Liver (tissue), 9 donors: Measurements from ENCODE around the gene ADCYAP1R1. TPM values are rescaled to one million over a fixed set of nuclear protein-coding genes. Genes with fewer than 3 reads are reported as not detected.

Experiments
- DNase-seq: peaks from one replicate; pipeline ENCODE4 v3.0.0-alpha.2; 2017; ENCODE audit warnings: low spot score
- H3K27ac ChIP-seq, 2 donors: one replicate each; pipeline ENCODE4 v1.7.0; 2013; ENCODE audit warnings: inconsistent platforms in 2 of 2, low read length in 2 of 2, control low read depth in 1 of 2, low read depth in 1 of 2, mild to moderate bottlenecking in 1 of 2
- H3K27me3 ChIP-seq, 4 donors: one replicate each; pipeline versions ENCODE4 v1.6.1 to v1.7.0; 2013; ENCODE audit warnings: low read length in 3 of 4, inconsistent platforms in 1 of 4, mild to moderate bottlenecking in 1 of 4, moderate library complexity in 1 of 4; ENCODE audit not compliant: control insufficient read depth in 4 of 4, insufficient read depth in 4 of 4
- H3K36me3 ChIP-seq, 4 donors: one replicate each; pipeline versions ENCODE4 v1.6.1 to v1.7.0; 2013; ENCODE audit warnings: low read length in 3 of 4, mild to moderate bottlenecking in 3 of 4, low read depth in 1 of 4, moderate library complexity in 1 of 4; ENCODE audit not compliant: control insufficient read depth in 4 of 4, insufficient read depth in 3 of 4
- H3K4me1 ChIP-seq, 4 donors: one replicate each; pipeline versions ENCODE4 v1.6.1 to v1.7.0; 2013; ENCODE audit warnings: low read length in 3 of 4, mild to moderate bottlenecking in 3 of 4, moderate library complexity in 1 of 4; ENCODE audit not compliant: control insufficient read depth in 4 of 4, insufficient read depth in 4 of 4
- H3K4me3 ChIP-seq, 3 donors: one replicate each; pipeline versions ENCODE4 v1.6.1 to v1.7.0; 2013; ENCODE audit warnings: low read length in 3 of 3, control low read depth in 1 of 3, low read depth in 1 of 3, mild to moderate bottlenecking in 1 of 3
- H3K9ac ChIP-seq, 2 donors: one replicate each; pipeline ENCODE4 v1.7.0; 2013; ENCODE audit warnings: low read length in 2 of 2, mild to moderate bottlenecking in 2 of 2, moderate library complexity in 2 of 2, control low read depth in 1 of 2, low read depth in 1 of 2
- H3K9me3 ChIP-seq, 4 donors: one replicate each; pipeline versions ENCODE4 v1.6.1 to v1.7.0; 2013; ENCODE audit warnings: low read length in 3 of 4; ENCODE audit not compliant: control insufficient read depth in 4 of 4
- EGR1 ChIP-seq, 2 donors: IDR thresholded peaks; 2 replicates each; pipeline ENCODE4 v1.6.1; 2016 to 2018; ENCODE audit warnings: antibody characterized with exemption in 2 of 2, low read depth in 2 of 2
- FOXA1 ChIP-seq: IDR thresholded peaks from 2 replicates; pipeline ENCODE4 v1.6.1; 2016; ENCODE audit warnings: antibody characterized with exemption
- FOXA2 ChIP-seq: IDR thresholded peaks from 2 replicates; pipeline ENCODE4 v1.6.1; 2016; ENCODE audit warnings: antibody characterized with exemption
- GABPA ChIP-seq, 2 donors: IDR thresholded peaks in 1 of 2; conservative IDR thresholded peaks in 1 of 2; 2 replicates each; pipeline ENCODE4 v1.6.1; 2016; ENCODE audit warnings: antibody characterized with exemption in 2 of 2, mild to moderate bottlenecking in 1 of 2, moderate library complexity in 1 of 2
- HNF4G ChIP-seq: IDR thresholded peaks from 2 replicates; pipeline ENCODE4 v1.6.1; 2016; ENCODE audit warnings: antibody characterized with exemption
- JUND ChIP-seq, 2 donors: IDR thresholded peaks; 2 replicates each; pipeline ENCODE4 v1.6.1; 2016; ENCODE audit warnings: antibody characterized with exemption in 2 of 2
- NR2F2 ChIP-seq: IDR thresholded peaks from 2 replicates; pipeline ENCODE4 v1.6.1; 2016; ENCODE audit warnings: antibody characterized with exemption
- RAD21 ChIP-seq, 2 donors: IDR thresholded peaks; 2 replicates each; pipeline ENCODE4 v1.6.1; 2016; ENCODE audit warnings: antibody characterized with exemption in 2 of 2, mild to moderate bottlenecking in 2 of 2
- RXRA ChIP-seq, 2 donors: IDR thresholded peaks; 2 replicates each; pipeline ENCODE4 v1.6.1; 2017 to 2018; ENCODE audit warnings: antibody characterized with exemption in 2 of 2, mild to moderate bottlenecking in 1 of 2
- SP1 ChIP-seq: IDR thresholded peaks from 2 replicates; pipeline ENCODE4 v1.6.1; 2018; ENCODE audit warnings: antibody characterized with exemption, mild to moderate bottlenecking
- TAF1 ChIP-seq: conservative IDR thresholded peaks from 2 replicates; pipeline ENCODE4 v1.6.1; 2016; ENCODE audit warnings: antibody characterized with exemption, mild to moderate bottlenecking
- YY1 ChIP-seq: IDR thresholded peaks from 2 replicates; pipeline ENCODE4 v1.6.1; 2016; ENCODE audit warnings: antibody characterized with exemption, mild to moderate bottlenecking
- WGBS: extraction: QIAGEN DNeasy Blood & Tissue Kit; methylation state at CpG from one replicate; pipeline ENCODE4 v1.1.7; 2013; 5-methylcytosine and 5-hydroxymethylcytosine counted together
- polyA plus RNA-seq, 2 donors: library from polyadenylated mRNA; stranded (reverse) in 1 of 2; unstranded in 1 of 2; fragments of 200-250 nt in 1 of 2; fragments of >200 nt in 1 of 2; fragmentation: Nextera tagmentation in 1 of 2; extraction: Ambion mirVana in 1 of 2; gene quantifications; one replicate each; pipeline versions ENCODE4 v1.2.1 to v1.2.3, GENCODE V29; 2013 to 2015
- total RNA-seq, 2 donors: library from RNA; depleted of rRNA; stranded (reverse); fragments of >200 nt; gene quantifications; one replicate each; pipeline ENCODE4 v1.2.3, GENCODE V29; 2014
- TF ChIP-seq, protein P1 (sequence below): fragments of 150-350 bp; IDR thresholded peaks from 2 replicates; pipeline ENCODE4 v1.5.1; 2017; ENCODE audit warnings: improper control_type of control experiment, low read depth, low read length; ENCODE audit not compliant: missing input control
- TF ChIP-seq, protein P2 (sequence below): IDR thresholded peaks from 2 replicates; pipeline ENCODE4 v1.6.1; 2016; ENCODE audit warnings: antibody characterized with exemption
- TF ChIP-seq, protein P3 (sequence below): IDR thresholded peaks from 2 replicates; pipeline ENCODE4 v1.6.1; 2016; ENCODE audit warnings: antibody characterized with exemption
- TF ChIP-seq, protein P4 (sequence below): IDR thresholded peaks from 2 replicates; pipeline ENCODE4 v1.6.1; 2016; ENCODE audit warnings: antibody characterized with exemption
- donor health status: healthy.
- donor health status: healthy.
- donor health status: healthy.
- donor health status: healthy.
- donor health status: healthy.

The ADCYAP1R1 gene
- total and polyA plus RNA-seq, 4 donors = 0.05 to 0.67 (median 0.12) TPM; not detected in 1

DNA sequence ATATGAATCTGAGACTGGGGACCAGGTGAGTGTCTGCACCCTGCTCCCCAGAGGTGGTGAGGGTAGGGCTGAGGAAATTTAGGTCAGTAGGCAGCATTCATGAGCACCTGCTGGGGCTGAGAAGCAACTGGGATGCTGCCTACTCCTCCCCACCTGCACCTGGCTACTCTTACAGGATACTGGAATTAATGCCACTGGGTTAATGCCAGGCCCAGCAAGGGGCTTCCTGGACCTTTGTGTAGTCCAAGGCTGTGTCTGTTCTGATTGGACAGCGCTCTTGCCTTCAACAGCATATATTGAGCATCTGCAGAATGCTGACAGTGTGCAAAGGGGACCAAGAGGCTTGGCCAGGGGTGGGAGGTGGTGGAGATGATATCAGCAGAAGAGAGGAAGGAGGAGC is 32.1 kb downstream of the ADCYAP1R1 start:
- no peak for DNase-seq
- TF ChIP-seq EGR1 (IDR thresholded peaks at IDR 0.05; ENCODE audit: low read depth in 2 of 2) (no peak), RAD21 (IDR thresholded peaks at IDR 0.05) (no peak), FOXA1 (no peak), HNF4G (no peak), NR2F2 (no peak)
- TF ChIP-seq, protein P1, sequence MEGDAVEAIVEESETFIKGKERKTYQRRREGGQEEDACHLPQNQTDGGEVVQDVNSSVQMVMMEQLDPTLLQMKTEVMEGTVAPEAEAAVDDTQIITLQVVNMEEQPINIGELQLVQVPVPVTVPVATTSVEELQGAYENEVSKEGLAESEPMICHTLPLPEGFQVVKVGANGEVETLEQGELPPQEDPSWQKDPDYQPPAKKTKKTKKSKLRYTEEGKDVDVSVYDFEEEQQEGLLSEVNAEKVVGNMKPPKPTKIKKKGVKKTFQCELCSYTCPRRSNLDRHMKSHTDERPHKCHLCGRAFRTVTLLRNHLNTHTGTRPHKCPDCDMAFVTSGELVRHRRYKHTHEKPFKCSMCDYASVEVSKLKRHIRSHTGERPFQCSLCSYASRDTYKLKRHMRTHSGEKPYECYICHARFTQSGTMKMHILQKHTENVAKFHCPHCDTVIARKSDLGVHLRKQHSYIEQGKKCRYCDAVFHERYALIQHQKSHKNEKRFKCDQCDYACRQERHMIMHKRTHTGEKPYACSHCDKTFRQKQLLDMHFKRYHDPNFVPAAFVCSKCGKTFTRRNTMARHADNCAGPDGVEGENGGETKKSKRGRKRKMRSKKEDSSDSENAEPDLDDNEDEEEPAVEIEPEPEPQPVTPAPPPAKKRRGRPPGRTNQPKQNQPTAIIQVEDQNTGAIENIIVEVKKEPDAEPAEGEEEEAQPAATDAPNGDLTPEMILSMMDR = no peak
- TF ChIP-seq, protein P2, sequence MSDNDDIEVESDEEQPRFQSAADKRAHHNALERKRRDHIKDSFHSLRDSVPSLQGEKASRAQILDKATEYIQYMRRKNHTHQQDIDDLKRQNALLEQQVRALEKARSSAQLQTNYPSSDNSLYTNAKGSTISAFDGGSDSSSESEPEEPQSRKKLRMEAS = no peak
- 89% methylated on average over 1 of the region's 1 CpG for WGBS

DNA sequence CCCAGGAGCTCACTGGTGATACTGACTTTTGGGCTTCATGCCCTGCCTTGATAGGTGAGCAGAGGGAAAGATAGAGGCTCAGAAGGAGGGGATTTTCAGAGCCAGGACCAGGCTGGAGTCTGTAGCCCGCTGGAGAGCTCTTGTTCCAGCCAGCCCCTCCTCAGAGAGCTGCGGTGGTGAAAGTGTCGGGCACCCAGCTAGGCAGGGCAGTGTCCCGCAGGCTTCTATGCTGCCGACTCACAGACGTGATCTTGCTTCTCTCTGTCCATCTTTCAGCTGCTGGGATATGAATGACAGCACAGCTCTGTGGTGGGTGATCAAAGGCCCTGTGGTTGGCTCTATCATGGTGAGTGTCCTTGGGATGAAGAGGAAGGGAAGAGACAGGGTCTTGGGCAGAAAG is 35.2 kb downstream of the ADCYAP1R1 start:
- Histone ChIP-seq H3K9ac (no peak overlapping the region), H3K36me3 (no peaks in the 10 kb centered on the region), H3K27ac (no peak overlapping the region), H3K4me1 (peaks cover 0 to 2% (median 0%) of the 10 kb centered on the region in 4 donors), H3K27me3 (peaks cover 0 to 3% (median 0%) of the 10 kb centered on the region in 4 donors), H3K4me3 (no peak overlapping the region), H3K9me3 (no peaks in the 10 kb centered on the region)
- no peak for DNase-seq
- 75% methylated on average over 6 of the region's 6 CpGs for WGBS
- TF ChIP-seq, protein P1 = no peak
- no peak for TF ChIP-seq YY1
- no peak for TF ChIP-seq NR2F2
- TF ChIP-seq RXRA (IDR thresholded peaks at IDR 0.05) = no peak
- TF ChIP-seq JUND (IDR thresholded peaks at IDR 0.05) = no peak
- no peak for TF ChIP-seq GABPA (IDR thresholded peaks at IDR 0.05 in 1 of 2, conservative IDR thresholded peaks at IDR 0.05 in 1 of 2)
- TF ChIP-seq HNF4G = no peak
- TF ChIP-seq, protein P3, sequence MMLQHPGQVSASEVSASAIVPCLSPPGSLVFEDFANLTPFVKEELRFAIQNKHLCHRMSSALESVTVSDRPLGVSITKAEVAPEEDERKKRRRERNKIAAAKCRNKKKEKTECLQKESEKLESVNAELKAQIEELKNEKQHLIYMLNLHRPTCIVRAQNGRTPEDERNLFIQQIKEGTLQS = no peak

More for the DNA sequence above, 32.1 kb downstream of the ADCYAP1R1 start:
- Histone ChIP-seq H3K9me3 (no peaks in the 10 kb centered on the region), H3K9ac (no peak overlapping the region), H3K27ac (no peak overlapping the region), H3K4me3 (no peak overlapping the region), H3K36me3 (no peaks in the 10 kb centered on the region), H3K27me3 (peaks cover 0 to 3% (median 0%) of the 10 kb centered on the region in 4 donors), H3K4me1 (peaks cover 0 to 3% (median 0%) of the 10 kb centered on the region in 4 donors)

DNA sequence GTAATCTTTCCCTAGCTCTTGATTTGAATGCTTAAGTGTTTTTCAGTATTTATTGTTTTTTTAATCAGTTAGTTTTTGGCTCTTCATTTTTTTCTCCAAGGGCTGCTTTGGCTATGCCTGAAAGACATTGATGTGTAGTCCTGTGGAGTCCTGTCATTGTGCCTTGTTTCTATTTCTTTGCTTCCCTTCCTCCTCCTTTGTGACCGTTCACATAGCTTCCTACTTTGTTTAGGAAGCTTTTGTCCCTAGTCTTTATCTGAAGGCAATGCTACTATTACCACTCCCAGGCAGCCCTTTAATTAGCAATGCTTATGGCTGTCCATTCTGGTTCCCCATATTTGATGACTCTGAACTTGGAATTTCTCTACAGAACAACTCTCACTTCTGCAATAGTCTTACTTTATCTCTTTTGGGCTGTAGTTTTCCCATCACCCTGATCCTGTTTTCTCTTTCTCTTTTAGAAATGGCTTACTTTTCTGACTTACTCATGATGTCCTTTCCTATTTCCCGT is 39.9 kb downstream of the ADCYAP1R1 start:
- 56% methylated on average over 2 of the region's 2 CpGs for WGBS

More for the DNA sequence above, 39.9 kb downstream of the ADCYAP1R1 start:
- Histone ChIP-seq H3K36me3 (no peaks in the 10 kb centered on the region), H3K4me1 (no peaks in the 10 kb centered on the region), H3K9me3 (no peaks in the 10 kb centered on the region), H3K27me3 (peaks cover 0 to 3% (median under 1%) of the 10 kb centered on the region in 4 donors), H3K27ac (no peak overlapping the region), H3K4me3 (no peak overlapping the region), H3K9ac (no peak overlapping the region)
- no peak for DNase-seq
- no peak for TF ChIP-seq FOXA2
- no peak for TF ChIP-seq TAF1
- TF ChIP-seq HNF4G = no peak
- TF ChIP-seq EGR1 (IDR thresholded peaks at IDR 0.05; ENCODE audit: low read depth in 2 of 2) = no peak
- TF ChIP-seq, protein P4, sequence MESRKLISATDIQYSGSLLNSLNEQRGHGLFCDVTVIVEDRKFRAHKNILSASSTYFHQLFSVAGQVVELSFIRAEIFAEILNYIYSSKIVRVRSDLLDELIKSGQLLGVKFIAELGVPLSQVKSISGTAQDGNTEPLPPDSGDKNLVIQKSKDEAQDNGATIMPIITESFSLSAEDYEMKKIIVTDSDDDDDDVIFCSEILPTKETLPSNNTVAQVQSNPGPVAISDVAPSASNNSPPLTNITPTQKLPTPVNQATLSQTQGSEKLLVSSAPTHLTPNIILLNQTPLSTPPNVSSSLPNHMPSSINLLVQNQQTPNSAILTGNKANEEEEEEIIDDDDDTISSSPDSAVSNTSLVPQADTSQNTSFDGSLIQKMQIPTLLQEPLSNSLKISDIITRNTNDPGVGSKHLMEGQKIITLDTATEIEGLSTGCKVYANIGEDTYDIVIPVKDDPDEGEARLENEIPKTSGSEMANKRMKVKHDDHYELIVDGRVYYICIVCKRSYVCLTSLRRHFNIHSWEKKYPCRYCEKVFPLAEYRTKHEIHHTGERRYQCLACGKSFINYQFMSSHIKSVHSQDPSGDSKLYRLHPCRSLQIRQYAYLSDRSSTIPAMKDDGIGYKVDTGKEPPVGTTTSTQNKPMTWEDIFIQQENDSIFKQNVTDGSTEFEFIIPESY = no peak
- no peak for TF ChIP-seq SP1
- TF ChIP-seq, protein P3 = no peak
- TF ChIP-seq RAD21 (IDR thresholded peaks at IDR 0.05) = no peak
- no peak for TF ChIP-seq YY1
- TF ChIP-seq GABPA (IDR thresholded peaks at IDR 0.05 in 1 of 2, conservative IDR thresholded peaks at IDR 0.05 in 1 of 2) = no peak
